Skin of body (tissue), 2 donors: ENCODE measurements around the gene GPATCH8. TPM values are rescaled to one million over a fixed set of nuclear protein-coding genes. Genes with fewer than 3 reads are reported as not detected.
"Not testable (repeated sequence)": the region's sequence is repeated elsewhere in the genome, so short reads cannot be mapped to it uniquely, and the experiment has no call there.

Source experiments
- DNase-seq: peaks from one replicate; lab custom pipeline; 2025; lab: John Stamatoyannopoulos, UW
- total RNA-seq: library from RNA; depleted of rRNA; stranded (reverse); fragments of >200 nt; gene quantifications from one replicate; pipeline ENCODE4 v1.2.3, GENCODE V29; 2014

Gene GPATCH8
- total RNA-seq, 1 donor from 2014 or later, result 32.4 TPM

GRCh38 chr17:44398692-44399691, 104.2 kb downstream of the GPATCH8 start:
- DNase-seq, result no peak

GRCh38 chr17:44397479-44398440, 105.4 kb downstream of the GPATCH8 start:
- no peak for DNase-seq

- no peak for DNase-seq
Measured at GRCh38 chr17:44396946-44397345, 106.3 kb downstream of the GPATCH8 start.

- DNase-seq, result no peak
Measured at GRCh38 chr17:44394833-44395232, 108.4 kb downstream of the GPATCH8 start.

- not testable (repeated sequence) for DNase-seq
Measured at GRCh38 chr17:44394112-44394511, 109.1 kb downstream of the GPATCH8 start.

- DNase-seq, result no peak
Measured at GRCh38 chr17:44390250-44390870, 112.8 kb downstream of the GPATCH8 start.

GRCh38 chr17:44389723-44390202, 113.4 kb downstream of the GPATCH8 start:
- DNase-seq, result no peak

- DNase-seq, result no peak
Measured at GRCh38 chr17:44389281-44389680, 113.9 kb downstream of the GPATCH8 start, which contains the start of gene ITGA2B. TSS of gene ITGA2B (minus strand) at chr17:44389649. CDS start at chr17:44389473, 176 bp downstream.

GRCh38 chr17:44387804-44388203, 115.4 kb downstream of the GPATCH8 start:
- no peak for DNase-seq

GRCh38 chr17:44386182-44386525, 117.1 kb downstream of the GPATCH8 start:
- no peak for DNase-seq

GRCh38 chr17:44385287-44386181, 117.7 kb downstream of the GPATCH8 start:
- DNase-seq, result peak; percentile 31

GRCh38 chr17:44384823-44385286, 118.4 kb downstream of the GPATCH8 start:
- no peak for DNase-seq

GRCh38 chr17:44384281-44384822, 118.9 kb downstream of the GPATCH8 start:
- no peak for DNase-seq

- no peak for DNase-seq
Measured at GRCh38 chr17:44383861-44384260, 119.3 kb downstream of the GPATCH8 start.

GRCh38 chr17:44383363-44383762, 119.8 kb downstream of the GPATCH8 start:
- no peak for DNase-seq

- DNase-seq, result no peak
Measured at GRCh38 chr17:44382917-44383316, 120.3 kb downstream of the GPATCH8 start.

- no peak for DNase-seq
Measured at GRCh38 chr17:44381810-44382305, 121.3 kb downstream of the GPATCH8 start.

- no peak for DNase-seq
Measured at GRCh38 chr17:44380767-44381166, 122.4 kb downstream of the GPATCH8 start.

- no peak for DNase-seq
Measured at GRCh38 chr17:44379887-44380286, 123.3 kb downstream of the GPATCH8 start.
